Esophagus muscularis mucosa (tissue), 4 donors: ENCODE measurements around the gene CLDN5.

Experiments
- EP300 ChIP-seq: sonication (generic); formaldehyde crosslinking; IDR thresholded peaks from one replicate; pipeline ENCODE4 v1.6.1; 2017; ENCODE audit warnings: antibody characterized with exemption
- POLR2A ChIP-seq: fragments of 450-650 bp; IDR thresholded peaks from one replicate; pipeline ENCODE4 v1.6.1; 2017; ENCODE audit warnings: antibody characterized with exemption, moderate library complexity, mild to moderate bottlenecking, low read depth
- TF ChIP-seq, protein P1 (sequence below), 3 experiments: fragments of 200-600 bp in 2 of 3; fragments of 450-650 bp in 1 of 3; sonication (generic) in 2 of 3; IDR thresholded peaks; one replicate each; pipeline ENCODE4 v1.5.1; 2017 to 2019; ENCODE audit warnings: antibody characterized with exemption in 3 of 3, mild to moderate bottlenecking in 2 of 3, moderate library complexity in 1 of 3

DNA sequence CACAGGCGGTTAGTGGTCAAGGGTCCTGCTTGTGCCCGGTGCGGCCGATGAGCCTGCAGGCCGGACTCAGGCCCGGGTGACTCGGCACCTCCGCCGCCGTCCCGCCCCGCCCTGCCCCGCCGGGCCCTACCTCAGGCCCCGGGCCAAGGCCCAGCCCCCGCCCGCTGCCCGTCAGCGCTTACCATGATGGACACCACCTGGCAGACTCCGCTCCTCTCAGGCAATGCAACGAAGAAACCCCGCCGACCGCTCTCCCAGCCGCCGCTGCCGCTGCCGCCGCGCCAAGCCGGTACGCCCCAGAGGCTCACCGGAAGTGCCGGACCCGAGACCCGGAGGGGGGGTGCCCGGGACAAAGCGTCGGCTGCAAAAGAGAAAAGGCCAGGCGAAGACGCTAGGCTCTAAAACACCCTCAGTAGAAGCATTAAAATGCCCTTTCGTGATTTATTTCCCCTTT, 45.3 kb downstream of the CLDN5 start, which contains the start of gene UFD1:
- TF ChIP-seq, protein P1, sequence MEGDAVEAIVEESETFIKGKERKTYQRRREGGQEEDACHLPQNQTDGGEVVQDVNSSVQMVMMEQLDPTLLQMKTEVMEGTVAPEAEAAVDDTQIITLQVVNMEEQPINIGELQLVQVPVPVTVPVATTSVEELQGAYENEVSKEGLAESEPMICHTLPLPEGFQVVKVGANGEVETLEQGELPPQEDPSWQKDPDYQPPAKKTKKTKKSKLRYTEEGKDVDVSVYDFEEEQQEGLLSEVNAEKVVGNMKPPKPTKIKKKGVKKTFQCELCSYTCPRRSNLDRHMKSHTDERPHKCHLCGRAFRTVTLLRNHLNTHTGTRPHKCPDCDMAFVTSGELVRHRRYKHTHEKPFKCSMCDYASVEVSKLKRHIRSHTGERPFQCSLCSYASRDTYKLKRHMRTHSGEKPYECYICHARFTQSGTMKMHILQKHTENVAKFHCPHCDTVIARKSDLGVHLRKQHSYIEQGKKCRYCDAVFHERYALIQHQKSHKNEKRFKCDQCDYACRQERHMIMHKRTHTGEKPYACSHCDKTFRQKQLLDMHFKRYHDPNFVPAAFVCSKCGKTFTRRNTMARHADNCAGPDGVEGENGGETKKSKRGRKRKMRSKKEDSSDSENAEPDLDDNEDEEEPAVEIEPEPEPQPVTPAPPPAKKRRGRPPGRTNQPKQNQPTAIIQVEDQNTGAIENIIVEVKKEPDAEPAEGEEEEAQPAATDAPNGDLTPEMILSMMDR (IDR thresholded peaks at IDR 0.05) = peak in 1 of 3 experiments; percentile 19
- no peak for TF ChIP-seq EP300
- TF ChIP-seq POLR2A = no peak
